Gastrocnemius medialis (tissue), 4 donors: ENCODE measurements around the gene C17orf75. TPM values are rescaled to one million over a fixed set of nuclear protein-coding genes. Genes with fewer than 3 reads are reported as not detected.
A peak's percentile ranks its signal among the peaks of the same experiment; 100 is the strongest.

ENCODE experiments used
- ATAC-seq, 2 donors: fragments of 150-250 bp; one replicate each; pipeline ENCODE4 v1.9.1; 2016
- DNase-seq, 2 donors: peaks; one replicate each; pipeline ENCODE4 v3.0.0-alpha.2; 2019
- H3K27ac ChIP-seq, 4 donors: fragments of 200-600 bp; sonication (generic); 1 replicate in 1 of 4; 2 replicates in 3 of 4; pipeline ENCODE4 v1.5.1; 2016 to 2018; ENCODE audit warnings: mild to moderate bottlenecking in 2 of 4, moderate library complexity in 1 of 4
- H3K27me3 ChIP-seq, 3 donors: fragments of 200-600 bp; sonication (generic) in 2 of 3; 1 replicate in 1 of 3; 2 replicates in 2 of 3; pipeline versions ENCODE4 v1.5.1 to v1.6.0; 2016 to 2019; ENCODE audit warnings: mild to moderate bottlenecking in 1 of 3, moderate library complexity in 1 of 3
- H3K36me3 ChIP-seq, 2 donors: fragments of 200-600 bp; sonication (generic) in 1 of 2; one replicate each; pipeline ENCODE4 v1.5.1; 2017 to 2018
- H3K4me1 ChIP-seq, 2 donors: fragments of 200-600 bp; sonication (generic) in 1 of 2; one replicate each; pipeline ENCODE4 v1.5.1; 2016 to 2017; ENCODE audit warnings: mild to moderate bottlenecking in 2 of 2
- H3K4me3 ChIP-seq, 4 donors: fragments of 200-600 bp; sonication (generic) in 3 of 4; 1 replicate in 1 of 4; 2 replicates in 3 of 4; pipeline ENCODE4 v1.5.1; 2016 to 2019; ENCODE audit warnings: mild to moderate bottlenecking in 2 of 4
- H3K9me3 ChIP-seq, 3 donors: fragments of 200-600 bp; sonication (generic) in 2 of 3; 1 replicate in 1 of 3; 2 replicates in 2 of 3; pipeline ENCODE4 v1.5.1; 2016 to 2019
- CTCF ChIP-seq, 5 experiments: fragments of 450-650 bp in 3 of 5; fragments of 200-600 bp in 2 of 5; sonication (generic) in 2 of 5; IDR thresholded peaks in 4 of 5; conservative IDR thresholded peaks in 1 of 5; 1 replicate in 4 of 5; 2 replicates in 1 of 5; pipeline ENCODE4 v1.5.1; 2016 to 2019; ENCODE audit warnings: antibody characterized with exemption in 5 of 5, mild to moderate bottlenecking in 3 of 5, moderate library complexity in 3 of 5
- POLR2A ChIP-seq, 2 donors: fragments of 450-650 bp; IDR thresholded peaks; one replicate each; pipeline ENCODE4 v1.6.1; 2017; ENCODE audit warnings: antibody characterized with exemption in 2 of 2, mild to moderate bottlenecking in 2 of 2, moderate library complexity in 2 of 2
- in situ Hi-C, 4 donors: fragments of 200-750 bp; cut with MboI; loops; one replicate each; pipeline versions ENCODE4 v1.15.0 to v1.8.0; 2017; ENCODE audit warnings: low sequenced_read_pairs in 4 of 4
- intact Hi-C: fragments of 100-400 bp; cut with DNase I; formaldehyde crosslinking; loops from one replicate; pipeline ENCODE4 v1.15.1; 2023; ENCODE audit warnings: low total_unique reads
- total RNA-seq, 4 donors: library from RNA; depleted of rRNA; stranded (reverse); fragments of >200 nt; gene quantifications; one replicate each; pipeline versions ENCODE4 v1.1.0 to v1.2.3, GENCODE V29; 2016

C17orf75 gene
- total RNA-seq, 4 donors from 2014 or later, result 4.1 to 8.9 (median 7.7) TPM

- intact Hi-C loops, result loop anchor here (5.0 kb wide), 1 partner anchor 106 kb away; no protein-coding TSS in a partner anchor
- no peak for DNase-seq
- H3K4me3 ChIP-seq, result peak overlapping the region; percentile 63 to 79 (median 70)
- no peaks in the 10 kb centered on the region for H3K27me3 ChIP-seq
- in situ Hi-C loops, result loop anchor here in 1 of 4 donors (25.0 kb wide), 1 partner anchor 329 kb away; the partner anchor contains the start of gene LRRC37B
- peak overlapping the region; percentile 76 to 81 (median 80) for H3K27ac ChIP-seq
- peak in 1 of 2 donors; percentile 3 for ATAC-seq
- H3K9me3 ChIP-seq, result no peaks in the 10 kb centered on the region
- H3K4me1 ChIP-seq, result peaks cover 0 to 18% of the 10 kb centered on the region in 2 donors
- peaks cover 0 to 27% of the 10 kb centered on the region in 2 donors for H3K36me3 ChIP-seq
- no peak for TF ChIP-seq CTCF (IDR thresholded peaks at IDR 0.05 in 4 of 5, conservative IDR thresholded peaks at IDR 0.05 in 1 of 5)
- no peak for TF ChIP-seq POLR2A (IDR thresholded peaks at IDR 0.05)
Observed at GRCh38 chr17:32341141-32341856, 674 bp downstream of the C17orf75 start.

GRCh38 chr17:32335687-32336086 lies 6.3 kb downstream of the C17orf75 start:
- TF ChIP-seq POLR2A (IDR thresholded peaks at IDR 0.05), result no peak
- no peak for TF ChIP-seq CTCF (IDR thresholded peaks at IDR 0.05 in 4 of 5, conservative IDR thresholded peaks at IDR 0.05 in 1 of 5)
- in situ Hi-C loops, result loop anchor here in 1 of 4 donors (25.0 kb wide), 1 partner anchor 323 kb away; the partner anchor contains the start of gene LRRC37B

GRCh38 chr17:32335046-32335445 lies 6.9 kb downstream of the C17orf75 start:
- in situ Hi-C loops, result loop anchor here in 1 of 4 donors (25.0 kb wide), 1 partner anchor 323 kb away; the partner anchor contains the start of gene LRRC37B
- TF ChIP-seq CTCF (IDR thresholded peaks at IDR 0.05 in 4 of 5, conservative IDR thresholded peaks at IDR 0.05 in 1 of 5) (no peak), POLR2A (IDR thresholded peaks at IDR 0.05) (no peak)
- H3K4me1 ChIP-seq, result no peaks in the 10 kb centered on the region

More at GRCh38 chr17:32335687-32336086, 6.3 kb downstream of the C17orf75 start:
- peaks cover 0 to 61% of the 10 kb centered on the region in 2 donors for H3K36me3 ChIP-seq
- H3K4me1 ChIP-seq, result no peaks in the 10 kb centered on the region
- H3K4me3 ChIP-seq, result no peak overlapping the region
- H3K27ac ChIP-seq, result no peak overlapping the region
- DNase-seq, result no peak
- intact Hi-C loops, result loop anchor here (10.0 kb wide), 1 partner anchor 341 kb away; no protein-coding TSS in a partner anchor
- H3K9me3 ChIP-seq, result no peaks in the 10 kb centered on the region
- ATAC-seq, result no peak
- H3K27me3 ChIP-seq, result no peaks in the 10 kb centered on the region

GRCh38 chr17:32333187-32333586 lies 8.8 kb downstream of the C17orf75 start:
- H3K27ac ChIP-seq, result no peak overlapping the region
- H3K4me3 ChIP-seq, result no peak overlapping the region
- ATAC-seq (no peak), DNase-seq (no peak)
- peaks cover 0 to 52% of the 10 kb centered on the region in 2 donors for H3K36me3 ChIP-seq
- intact Hi-C loops, result loop anchor here (10.0 kb wide), 1 partner anchor 338 kb away; no protein-coding TSS in a partner anchor
- H3K27me3 ChIP-seq, result no peaks in the 10 kb centered on the region
- H3K4me1 ChIP-seq, result no peaks in the 10 kb centered on the region
- no peaks in the 10 kb centered on the region for H3K9me3 ChIP-seq
- in situ Hi-C loops, result loop anchor here in 1 of 4 donors (25.0 kb wide), 1 partner anchor 321 kb away; the partner anchor contains the start of gene LRRC37B
- no peak for TF ChIP-seq POLR2A (IDR thresholded peaks at IDR 0.05)
- no peak for TF ChIP-seq CTCF (IDR thresholded peaks at IDR 0.05 in 4 of 5, conservative IDR thresholded peaks at IDR 0.05 in 1 of 5)

More at GRCh38 chr17:32335046-32335445, 6.9 kb downstream of the C17orf75 start:
- Histone ChIP-seq H3K27ac (no peak overlapping the region), H3K27me3 (no peaks in the 10 kb centered on the region), H3K4me3 (no peak overlapping the region), H3K9me3 (no peaks in the 10 kb centered on the region), H3K36me3 (peaks cover 0 to 61% of the 10 kb centered on the region in 2 donors)
- DNase-seq (no peak), ATAC-seq (no peak)
- intact Hi-C loops, result loop anchor here (10.0 kb wide), 1 partner anchor 340 kb away; no protein-coding TSS in a partner anchor
